ENCODE measurements around the gene ORAI3. TPM values are rescaled to one million over a fixed set of nuclear protein-coding genes. Genes with fewer than 3 reads are reported as not detected.

ORAI3 gene
- total RNA-seq, 2 experiments from 2014 or later: 7.6 to 10.9 TPM

- no peaks in the 10 kb centered on the region for H3K9me3 Mint-ChIP-seq
- CTCF ChIA-PET: interaction anchor here (1.1 kb wide), 1 partner anchor 101 kb away, joined by 3 read pairs; the partner anchor contains the start of genes ZNF646 and ZNF668
- DNase-seq (no peak), ATAC-seq (no peak)
- POLR2A ChIA-PET: interaction anchor here (1.0 to 1.9 kb wide), 3 partner anchors 14 to 147 kb away, joined by 3 to 5 read pairs (median 4); no protein-coding TSS in a partner anchor
- no peak overlapping the region for H3K27ac Mint-ChIP-seq
- intact Hi-C loops (cut with micrococcal nuclease): no loop called here
- no peak for TF ChIP-seq CTCF (IDR thresholded peaks at IDR 0.05)
- H3K4me1 Mint-ChIP-seq (ENCODE audit: low read depth): peaks cover 3% of the 10 kb centered on the region
- no peak overlapping the region for H3K4me3 Mint-ChIP-seq
- peaks cover 54% of the 10 kb centered on the region for H3K36me3 Mint-ChIP-seq (ENCODE audit: low read depth)
- no peaks in the 10 kb centered on the region for H3K27me3 Mint-ChIP-seq
Measured at GRCh38 chr16:30972872-30973271, 24.0 kb downstream of the ORAI3 start.

- intact Hi-C loops (cut with micrococcal nuclease): no loop called here
- Mint-ChIP-seq H3K4me1 (ENCODE audit: low read depth) (peaks cover 3% of the 10 kb centered on the region), H3K9me3 (no peaks in the 10 kb centered on the region), H3K27ac (no peak overlapping the region), H3K36me3 (ENCODE audit: low read depth) (peaks cover 54% of the 10 kb centered on the region), H3K4me3 (no peak overlapping the region), H3K27me3 (no peaks in the 10 kb centered on the region)
- ChIA-PET POLR2A (no interaction called here), CTCF (interaction anchor here (0.6 to 1.3 kb wide), 2 partner anchors 10 to 183 kb away, joined by 3 read pairs; partner anchors contain the start of gene HSD3B7)
- no peak for TF ChIP-seq CTCF (IDR thresholded peaks at IDR 0.05)
- DNase-seq (no peak), ATAC-seq (no peak)
Measured at GRCh38 chr16:30974348-30974747, 25.5 kb downstream of the ORAI3 start.

- ChIA-PET POLR2A (interaction anchor here (1.8 kb wide), 1 partner anchor 12 kb away, joined by 5 read pairs; no protein-coding TSS in a partner anchor), CTCF (interaction anchor here (1.3 kb wide), 1 partner anchor 8 kb away, joined by 3 read pairs; the partner anchor contains the start of gene HSD3B7)
- Mint-ChIP-seq H3K27me3 (no peaks in the 10 kb centered on the region), H3K4me1 (ENCODE audit: low read depth) (peaks cover 3% of the 10 kb centered on the region), H3K36me3 (ENCODE audit: low read depth) (peaks cover 44% of the 10 kb centered on the region), H3K9me3 (no peaks in the 10 kb centered on the region), H3K4me3 (no peak overlapping the region), H3K27ac (no peak overlapping the region)
- TF ChIP-seq CTCF (IDR thresholded peaks at IDR 0.05): no peak
- intact Hi-C loops (cut with micrococcal nuclease): no loop called here
- DNase-seq (no peak), ATAC-seq (no peak)
Measured at GRCh38 chr16:30976486-30976885, 27.6 kb downstream of the ORAI3 start.

- peak; percentile 52 for ATAC-seq
- H3K4me3 Mint-ChIP-seq: no peak overlapping the region
- DNase-seq: peak; percentile 45
- TF ChIP-seq CTCF (IDR thresholded peaks at IDR 0.05): no peak
- H3K27me3 Mint-ChIP-seq: no peaks in the 10 kb centered on the region
- ChIA-PET POLR2A (interaction anchor here (1.0 to 1.8 kb wide), 2 partner anchors 10 to 13 kb away, joined by 3 to 5 read pairs; no protein-coding TSS in a partner anchor), CTCF (interaction anchor here (0.7 to 1.7 kb wide), 2 partner anchors 10 to 891 kb away, joined by 3 to 8 read pairs; no protein-coding TSS in a partner anchor)
- H3K9me3 Mint-ChIP-seq: no peaks in the 10 kb centered on the region
- intact Hi-C loops (cut with micrococcal nuclease): no loop called here
- H3K36me3 Mint-ChIP-seq (ENCODE audit: low read depth): peaks cover 40% of the 10 kb centered on the region
- peak overlapping the region; percentile 38 for H3K27ac Mint-ChIP-seq
- H3K4me1 Mint-ChIP-seq (ENCODE audit: low read depth): peaks cover 3% of the 10 kb centered on the region
Measured at GRCh38 chr16:30977502-30977901, 28.6 kb downstream of the ORAI3 start.

- Mint-ChIP-seq H3K27me3 (no peaks in the 10 kb centered on the region), H3K9me3 (no peaks in the 10 kb centered on the region), H3K4me1 (ENCODE audit: low read depth) (peaks cover 3% of the 10 kb centered on the region), H3K36me3 (ENCODE audit: low read depth) (peaks cover 28% of the 10 kb centered on the region), H3K4me3 (no peak overlapping the region), H3K27ac (no peak overlapping the region)
- ATAC-seq (no peak), DNase-seq (no peak)
- intact Hi-C loops (cut with micrococcal nuclease): no loop called here
- ChIA-PET POLR2A (no interaction called here), CTCF (interaction anchor here (1.7 kb wide), 1 partner anchor 12 kb away, joined by 8 read pairs; no protein-coding TSS in a partner anchor)
- TF ChIP-seq CTCF (IDR thresholded peaks at IDR 0.05): no peak
Measured at GRCh38 chr16:30979170-30980022, 30.5 kb downstream of the ORAI3 start.
